HepG2 (cell line): Measurements from ENCODE around the gene JAKMIP3.

ENCODE experiments used
- MAZ ChIP-seq, 2 experiments: sonication (generic) in 1 of 2; formaldehyde crosslinking in 1 of 2; IDR thresholded peaks; 2 replicates each; pipeline versions ENCODE4 v1.5.0 to v1.6.1; 2012 to 2020; ENCODE audit warnings: low read depth in 2 of 2, mild to moderate bottlenecking in 2 of 2, borderline replicate concordance in 1 of 2, improper control_type of control experiment in 1 of 2, low read length in 1 of 2, missing genetic modification reagents in 1 of 2, moderate library complexity in 1 of 2
- ZBTB1 ChIP-seq: sonication (generic); formaldehyde crosslinking; IDR thresholded peaks from 2 replicates; pipeline ENCODE4 v1.4.0; 2020; ENCODE audit warnings: missing genetic modification reagents, borderline replicate concordance

GRCh38 chr10:132030898-132031463 lies 34.8 kb upstream of the JAKMIP3 start:
- no peak for TF ChIP-seq ZBTB1 (CRISPR knock-in tag)
- TF ChIP-seq MAZ (IDR thresholded peaks at IDR 0.05; ENCODE audit: borderline replicate concordance, low read depth, low read length): no peak
- TF ChIP-seq MAZ (CRISPR knock-in tag; IDR thresholded peaks at IDR 0.05; ENCODE audit: low read depth): no peak
